GM19239 (cell line): Measurements from ENCODE around the gene APOBR.
"Not testable (repeated sequence)": the region's sequence is repeated elsewhere in the genome, so short reads cannot be mapped to it uniquely, and the experiment has no call there.

ENCODE experiments used
- DNase-seq: peaks from one replicate; pipeline ENCODE4 v3.0.0; 2011; ENCODE audit warnings: low spot score; ENCODE audit not compliant: insufficient read length
- FAIRE-seq: peaks from 2 replicates; lab custom pipeline; 2011; peaks lifted over from hg19 to GRCh38; lab: Jason Lieb, UNC

The APOBR gene, protein sequence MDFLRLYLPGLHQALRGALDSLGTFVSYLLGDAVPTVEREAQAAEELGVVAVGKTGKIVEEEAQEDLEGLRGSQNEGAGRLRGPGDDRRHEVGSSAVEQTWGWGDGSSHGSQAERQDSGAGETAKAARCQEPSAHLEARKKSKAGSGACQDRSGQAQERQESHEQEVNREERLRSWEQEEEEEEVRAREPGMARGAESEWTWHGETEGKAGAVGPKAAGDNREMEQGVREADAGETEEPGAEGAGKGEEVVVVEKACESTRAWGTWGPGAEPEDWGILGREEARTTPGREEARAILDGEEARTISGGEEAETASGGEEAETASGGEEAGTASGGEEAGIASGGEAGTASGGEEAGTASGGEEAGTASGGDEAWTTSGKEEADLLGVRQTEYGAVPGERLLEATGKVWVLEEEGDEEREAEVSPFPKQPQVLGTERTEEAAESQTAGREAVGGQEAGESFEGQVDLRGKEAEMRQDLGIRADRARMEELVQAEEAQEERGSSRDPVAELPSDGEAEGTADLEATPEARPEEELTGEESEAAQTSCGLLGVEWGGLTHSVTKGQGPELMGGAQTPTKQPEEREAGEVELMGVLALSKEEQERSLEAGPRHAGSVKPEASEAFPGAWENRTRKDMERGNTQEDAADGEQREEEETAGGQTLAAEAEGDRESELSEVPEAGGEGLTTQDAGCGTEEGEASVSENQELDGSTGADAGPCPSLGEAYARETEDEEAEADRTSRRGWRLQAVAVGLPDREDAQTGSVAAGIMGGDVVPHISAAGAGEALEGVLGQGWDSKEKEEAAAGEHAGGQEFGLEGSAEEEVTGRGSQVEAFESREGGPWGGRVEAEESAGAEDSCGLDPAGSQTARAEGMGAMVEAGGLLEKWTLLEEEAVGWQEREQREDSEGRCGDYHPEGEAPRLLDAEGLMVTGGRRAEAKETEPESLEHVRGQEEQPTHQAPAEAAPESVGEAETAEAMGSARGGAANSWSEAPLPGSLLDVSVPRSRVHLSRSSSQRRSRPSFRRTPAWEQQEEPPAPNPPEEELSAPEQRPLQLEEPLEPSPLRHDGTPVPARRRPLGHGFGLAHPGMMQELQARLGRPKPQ

DNA sequence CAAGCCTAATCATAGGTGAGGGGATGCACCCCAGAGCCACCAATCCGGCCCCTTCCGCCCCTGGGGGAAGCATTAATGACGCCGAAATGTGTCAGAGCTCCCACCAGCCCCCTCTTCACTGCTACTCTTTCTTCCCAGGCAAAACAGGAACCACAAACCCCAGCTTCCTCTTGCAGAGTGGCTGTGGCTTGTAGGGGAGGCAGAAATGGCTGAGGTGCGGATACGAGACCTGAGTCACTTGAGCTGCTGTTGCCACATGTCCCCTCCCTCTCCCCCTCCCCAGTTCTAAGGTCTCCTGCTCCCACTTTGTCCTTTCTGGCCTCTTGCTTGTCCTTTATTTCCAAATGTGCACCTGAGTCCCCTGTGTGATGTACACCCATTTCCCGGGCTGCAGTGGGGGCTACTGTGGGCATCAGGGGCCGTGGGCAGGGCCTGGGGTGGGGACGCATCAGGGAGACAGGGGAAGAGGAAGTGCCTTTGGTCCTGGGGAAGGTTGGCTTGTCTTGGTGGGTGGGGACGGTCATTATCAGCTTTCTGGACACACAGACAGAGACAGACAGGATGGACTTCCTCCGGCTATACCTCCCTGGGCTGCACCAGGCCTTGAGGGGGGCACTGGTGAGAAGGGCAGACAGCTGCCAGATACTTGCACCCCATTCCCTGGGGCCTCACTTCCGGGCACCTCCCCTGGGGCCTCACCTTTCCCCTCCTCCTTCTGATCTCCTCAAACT is at the start of gene APOBR:
TSS of gene APOBR (plus strand) at position 523 of the 731 bp plus-strand sequence. CDS start at position 562, 39 bp downstream.
- peak; percentile 77 for DNase-seq
- FAIRE-seq, result peak; percentile 88

DNA sequence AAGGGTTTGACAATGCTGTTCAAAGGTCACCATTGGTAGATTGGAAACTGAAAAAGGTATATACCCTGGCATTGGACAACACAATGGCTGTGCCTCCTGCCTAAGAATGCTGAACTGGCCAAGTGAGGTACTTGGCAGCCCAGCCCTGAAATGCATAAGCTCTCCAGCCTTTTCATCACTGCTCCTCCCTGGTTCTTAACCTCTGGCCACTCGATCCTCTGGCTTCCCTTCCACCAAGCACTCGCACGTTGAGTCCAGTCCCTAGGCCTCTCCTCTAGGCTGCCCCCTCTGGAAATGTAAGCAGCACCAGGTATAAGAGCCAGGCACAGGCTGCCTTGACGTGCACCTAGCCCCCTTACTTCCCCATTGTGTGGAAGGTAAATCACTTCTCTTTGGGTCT is 48.1 kb upstream of the APOBR start:
- not testable (repeated sequence) for FAIRE-seq

DNA sequence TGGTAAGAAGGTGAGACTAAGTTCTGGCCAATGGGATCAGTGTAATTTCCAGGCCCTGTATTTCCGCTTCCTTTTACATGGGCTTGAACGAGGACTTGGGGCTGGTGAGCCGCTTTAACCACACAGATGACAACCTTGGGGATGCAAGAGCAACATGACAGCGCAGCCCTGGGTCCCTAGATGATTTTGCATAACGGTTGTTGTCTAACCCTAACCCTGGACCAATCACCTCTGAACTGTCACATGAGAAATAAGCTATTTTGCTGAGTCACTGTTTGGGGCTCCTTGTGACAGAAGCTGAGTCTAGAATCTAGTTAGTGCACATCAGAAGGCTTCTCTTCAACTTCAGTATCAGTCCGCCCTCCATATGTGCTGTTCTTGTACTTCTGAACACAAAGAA is 47.4 kb upstream of the APOBR start:
- not testable (repeated sequence) for FAIRE-seq, DNase-seq

More for the DNA sequence above, 48.1 kb upstream of the APOBR start:
- not testable (repeated sequence) for DNase-seq

DNA sequence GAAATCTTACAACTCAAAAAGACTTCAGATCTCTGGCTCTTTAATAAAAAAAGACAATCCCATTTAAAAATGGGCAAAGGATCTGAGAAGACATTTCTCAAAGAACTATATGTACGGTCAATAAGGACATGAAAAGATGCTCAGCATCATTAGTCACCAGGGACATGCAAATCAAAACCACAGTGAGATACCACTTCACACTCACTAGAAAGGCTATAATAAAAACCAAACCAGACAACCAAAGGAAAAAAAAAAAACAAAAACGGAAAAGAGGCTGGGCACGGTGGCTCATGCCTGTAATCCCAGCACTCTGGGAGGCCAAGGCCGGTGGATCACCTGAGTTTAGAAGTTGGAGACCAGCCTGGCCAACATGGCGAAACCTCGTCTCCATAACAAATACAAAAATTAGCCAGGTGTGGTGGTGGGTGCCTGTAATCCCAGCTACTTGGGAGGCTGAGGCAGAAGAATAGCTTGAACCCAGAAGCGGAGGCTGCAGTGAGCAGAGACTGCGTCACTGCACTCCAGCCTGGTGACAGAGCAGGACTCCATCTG is 20.7 kb upstream of the APOBR start:
- DNase-seq (no peak), FAIRE-seq (no peak)

DNA sequence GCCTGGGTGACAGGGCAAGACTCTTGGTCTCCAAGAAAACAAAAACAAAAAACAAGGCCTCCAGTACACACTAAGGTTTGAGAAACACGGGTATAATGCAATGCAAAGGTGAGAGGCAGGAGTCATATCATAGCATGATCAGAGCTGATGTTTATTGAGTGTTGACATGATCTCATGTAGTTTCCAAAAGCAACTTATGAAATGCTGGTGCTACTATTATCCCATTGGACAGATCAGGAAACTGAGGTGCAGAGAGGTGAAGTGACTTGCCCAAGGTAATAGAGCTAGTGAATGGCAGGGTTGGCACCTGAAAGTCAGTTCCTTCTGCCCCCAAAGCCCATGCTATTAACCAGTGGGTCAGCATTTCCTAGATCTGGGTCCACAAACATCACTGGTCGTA is 19.2 kb upstream of the APOBR start:
- no peak for FAIRE-seq
- DNase-seq, result no peak

DNA sequence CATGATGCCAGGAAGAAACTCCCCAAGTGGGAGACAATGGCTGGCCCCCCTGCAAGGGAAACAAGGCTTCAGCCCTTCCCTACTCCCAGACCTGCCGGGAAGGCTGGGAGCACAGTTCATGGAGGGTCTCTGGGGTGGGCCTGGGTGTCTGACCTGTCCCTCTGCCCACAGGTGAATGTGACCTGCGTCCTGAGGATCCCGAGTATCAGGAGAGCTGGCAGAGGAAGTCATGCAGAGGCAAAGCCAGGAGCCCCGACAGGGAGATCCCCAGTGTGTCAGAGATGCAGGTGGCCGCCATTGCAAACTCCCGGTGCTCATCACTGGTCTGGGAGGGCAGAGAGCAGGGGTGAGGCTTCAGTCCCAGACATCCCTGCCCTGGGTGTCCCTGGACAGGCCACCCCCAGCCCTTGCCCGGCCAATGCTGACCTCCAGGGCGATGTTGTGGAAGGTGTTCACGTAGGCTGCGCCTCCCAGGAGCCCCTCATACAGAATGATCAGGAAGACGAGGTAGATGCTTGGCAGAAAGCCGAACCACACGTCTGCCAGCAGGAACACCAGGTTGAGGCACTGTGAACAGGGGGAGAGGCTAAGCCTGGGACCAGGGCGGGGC is 17.0 kb upstream of the APOBR start:
- FAIRE-seq (no peak), DNase-seq (no peak)

DNA sequence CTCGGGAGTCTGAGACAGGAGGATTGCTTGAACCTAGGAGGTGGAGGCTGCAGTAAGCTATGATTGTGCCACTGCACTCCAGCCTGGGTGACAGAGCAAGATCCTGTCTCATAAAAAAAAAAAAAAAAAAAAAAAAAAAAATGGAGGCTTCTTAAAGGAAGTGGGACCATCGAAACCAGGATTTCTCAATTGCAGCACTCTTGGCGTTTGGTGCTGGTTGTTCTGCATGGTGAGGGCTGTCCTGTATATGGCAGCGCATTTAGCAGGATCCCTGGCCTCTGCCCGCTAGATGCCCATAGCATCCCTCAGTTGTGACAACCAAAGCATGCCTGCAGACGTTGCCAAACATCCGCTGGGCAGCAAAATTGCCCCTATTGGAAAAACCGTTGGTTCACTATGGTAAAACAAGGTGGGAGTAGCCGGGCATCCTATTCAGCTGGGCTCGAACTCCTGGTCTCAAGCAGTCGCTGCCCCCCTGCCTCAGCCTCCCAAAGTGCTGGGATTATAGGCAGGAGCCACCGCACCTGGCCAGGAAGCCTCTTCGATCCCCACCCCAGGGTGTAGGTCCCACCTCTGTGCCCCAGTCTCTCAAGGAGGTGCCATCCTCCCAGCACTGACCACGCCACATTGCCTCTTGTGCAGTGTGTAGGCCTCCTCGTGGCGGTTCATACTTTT is 15.8 kb upstream of the APOBR start:
- FAIRE-seq (no peak), DNase-seq (no peak)

DNA sequence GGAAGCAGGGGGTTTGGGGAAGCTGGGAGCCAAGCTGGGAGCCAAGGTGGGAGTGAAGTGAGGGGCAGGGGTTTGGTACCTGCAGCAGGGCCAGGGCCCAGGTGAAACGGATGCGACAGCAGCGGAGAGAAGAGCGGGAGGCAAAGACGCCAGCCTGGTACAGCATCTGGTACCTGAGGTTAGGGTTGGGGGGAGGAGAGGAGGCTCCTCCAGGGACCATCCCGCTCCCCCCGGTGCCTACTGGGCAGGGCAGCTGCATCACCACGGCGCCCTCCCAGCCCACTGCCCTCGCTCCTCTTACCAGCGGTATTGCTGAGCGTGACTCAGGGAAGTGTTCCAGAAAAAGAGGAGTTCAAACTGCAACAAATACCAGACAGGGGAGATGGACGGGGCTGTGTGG is 12.4 kb upstream of the APOBR start:
- DNase-seq (no peak), FAIRE-seq (no peak)

DNA sequence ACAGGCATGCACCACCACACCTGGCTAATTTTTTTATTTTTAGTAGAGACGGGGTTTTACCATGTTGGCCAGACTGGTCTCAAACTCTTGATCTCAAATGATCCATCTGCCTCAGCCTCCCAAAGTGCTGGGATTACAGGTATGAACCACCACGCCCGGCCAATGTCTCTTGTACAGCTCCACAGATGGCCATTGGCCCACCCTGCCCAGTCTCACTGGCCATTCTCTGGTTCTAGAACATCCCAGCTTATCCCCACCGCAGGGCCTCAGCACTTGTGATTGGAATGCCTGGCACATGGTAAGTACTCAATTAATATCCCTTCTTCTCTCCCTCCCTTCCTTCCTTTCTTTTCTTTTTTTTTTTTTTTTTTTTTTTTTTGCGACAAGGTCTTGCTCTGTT is 11.1 kb upstream of the APOBR start:
- not testable (repeated sequence) for DNase-seq, FAIRE-seq

DNA sequence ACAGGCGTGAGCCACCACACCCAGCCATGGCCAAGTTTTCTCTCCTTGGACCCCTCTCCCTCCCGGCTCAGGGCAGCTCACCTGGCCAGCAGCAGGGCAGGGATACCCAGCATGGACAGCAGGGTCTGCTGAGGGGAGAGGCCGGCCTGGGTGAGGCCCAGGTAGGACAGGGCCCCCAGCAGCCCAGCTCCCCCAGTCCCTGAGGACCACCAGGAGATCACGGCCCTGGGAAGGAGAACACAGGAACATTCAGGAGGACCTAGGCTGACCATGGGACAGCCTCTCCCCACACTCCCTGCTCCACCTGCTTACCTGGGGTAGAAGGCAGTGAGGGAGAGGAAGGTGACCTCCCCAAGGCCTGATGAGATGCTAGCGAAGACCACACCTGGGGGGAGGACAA is 8.2 kb upstream of the APOBR start:
- no peak for FAIRE-seq
- no peak for DNase-seq

DNA sequence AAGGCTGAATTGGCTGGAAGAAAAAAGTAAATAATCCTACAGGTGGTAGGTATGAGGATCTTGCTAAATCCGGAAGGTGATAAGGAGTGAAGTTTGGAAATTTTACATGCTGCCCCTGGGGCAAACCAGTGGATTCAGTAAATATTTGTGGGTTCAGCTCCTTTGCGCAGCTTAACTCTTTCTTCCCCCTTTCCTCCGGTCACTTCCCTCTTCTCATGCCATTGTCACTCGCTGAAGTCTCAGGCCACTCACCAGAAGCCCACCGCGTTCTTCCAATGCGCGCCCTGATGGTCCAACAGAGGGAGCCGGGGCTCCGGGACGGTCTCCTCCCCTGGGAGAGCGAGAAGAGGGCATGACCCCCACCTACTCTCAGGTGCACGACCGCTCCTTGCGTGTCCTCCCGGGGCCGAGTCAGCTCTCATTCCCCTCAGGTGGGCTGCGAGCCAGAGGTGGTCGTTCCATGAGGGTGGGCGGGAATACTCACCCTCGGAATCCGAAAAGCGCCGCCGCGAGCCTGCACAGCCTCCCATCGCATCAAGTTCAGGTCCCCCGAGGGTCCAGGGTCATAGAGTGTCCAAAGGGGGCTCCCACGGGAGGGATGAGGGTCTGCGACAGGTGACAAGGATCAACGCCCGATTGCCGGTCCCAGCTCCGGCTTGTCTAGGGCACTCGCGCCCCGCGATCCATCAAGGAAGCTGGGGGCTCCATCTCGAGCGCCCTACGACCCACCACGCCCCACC is 3.0 kb upstream of the APOBR start:
- DNase-seq, result no peak
- no peak for FAIRE-seq

DNA sequence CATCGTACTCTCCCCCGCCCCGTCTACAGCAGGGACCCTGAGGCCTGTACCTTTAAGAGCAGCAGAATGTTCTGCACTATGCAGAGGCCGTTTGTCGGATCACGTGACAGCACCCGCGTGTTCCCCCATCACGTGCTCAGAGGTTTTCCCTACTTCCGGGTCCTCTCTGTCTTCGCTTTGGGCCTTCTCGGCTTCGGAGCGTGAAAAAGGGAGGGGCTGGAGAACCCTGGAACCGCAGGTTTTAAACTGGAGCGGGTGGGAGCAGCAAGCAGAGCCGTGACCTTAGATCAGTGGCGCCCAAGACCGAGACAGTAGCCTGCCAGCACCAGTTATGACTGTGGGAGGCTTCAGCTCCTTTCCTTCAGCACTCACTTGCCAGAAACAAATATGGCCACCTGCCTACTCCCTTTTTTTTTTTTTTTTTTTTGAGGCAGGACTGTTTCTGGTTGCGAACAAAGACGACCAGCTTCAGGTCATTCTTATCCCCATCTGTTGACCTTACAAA is 2.4 kb upstream of the APOBR start, which contains the start of gene CLN3:
TSS of gene CLN3 (minus strand) at position 105 of the 505 bp plus-strand sequence. CDS start 315 bp downstream, outside the sequence.
- peak; percentile 99 for FAIRE-seq

DNA sequence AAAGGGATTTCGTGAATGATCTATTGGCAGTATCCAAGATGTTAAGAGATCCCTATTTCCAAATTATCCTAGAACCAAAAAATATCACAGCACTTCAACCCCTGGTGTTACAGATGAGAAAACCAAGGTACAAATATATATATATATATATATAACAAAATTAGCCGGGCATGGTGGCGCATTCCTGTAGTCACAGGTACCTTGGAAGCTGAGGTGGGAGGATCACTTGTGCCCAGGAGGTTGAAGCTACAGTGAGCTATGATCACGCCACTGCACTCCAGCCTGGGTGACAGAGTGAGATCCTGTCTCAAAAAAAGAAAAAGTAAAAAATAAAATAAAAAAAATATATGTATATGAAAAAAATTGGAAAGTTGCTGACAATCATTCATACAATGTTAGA is 1.9 kb upstream of the APOBR start:
- FAIRE-seq, result no peak
- DNase-seq, result no peak

More for the DNA sequence above, 2.4 kb upstream of the APOBR start, which contains the start of gene CLN3:
- peak; percentile 86 for DNase-seq

DNA sequence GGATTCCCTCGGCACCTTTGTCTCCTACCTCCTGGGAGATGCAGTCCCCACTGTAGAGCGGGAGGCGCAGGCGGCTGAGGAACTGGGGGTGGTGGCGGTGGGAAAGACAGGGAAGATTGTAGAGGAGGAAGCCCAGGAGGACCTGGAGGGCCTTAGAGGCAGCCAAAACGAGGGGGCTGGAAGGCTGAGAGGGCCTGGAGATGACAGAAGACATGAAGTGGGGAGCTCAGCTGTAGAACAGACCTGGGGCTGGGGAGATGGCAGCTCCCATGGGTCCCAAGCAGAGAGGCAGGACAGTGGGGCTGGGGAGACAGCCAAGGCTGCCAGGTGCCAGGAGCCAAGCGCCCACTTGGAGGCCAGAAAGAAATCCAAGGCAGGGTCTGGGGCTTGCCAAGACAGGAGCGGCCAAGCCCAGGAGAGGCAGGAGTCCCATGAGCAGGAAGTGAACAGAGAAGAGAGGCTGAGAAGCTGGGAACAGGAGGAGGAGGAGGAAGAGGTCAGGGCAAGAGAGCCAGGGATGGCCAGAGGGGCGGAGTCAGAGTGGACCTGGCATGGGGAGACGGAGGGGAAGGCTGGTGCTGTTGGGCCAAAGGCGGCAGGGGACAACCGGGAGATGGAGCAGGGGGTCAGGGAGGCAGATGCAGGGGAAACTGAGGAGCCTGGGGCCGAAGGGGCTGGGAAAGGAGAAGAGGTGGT is 803 bp downstream of the APOBR start:
- no peak for FAIRE-seq
- no peak for DNase-seq

DNA sequence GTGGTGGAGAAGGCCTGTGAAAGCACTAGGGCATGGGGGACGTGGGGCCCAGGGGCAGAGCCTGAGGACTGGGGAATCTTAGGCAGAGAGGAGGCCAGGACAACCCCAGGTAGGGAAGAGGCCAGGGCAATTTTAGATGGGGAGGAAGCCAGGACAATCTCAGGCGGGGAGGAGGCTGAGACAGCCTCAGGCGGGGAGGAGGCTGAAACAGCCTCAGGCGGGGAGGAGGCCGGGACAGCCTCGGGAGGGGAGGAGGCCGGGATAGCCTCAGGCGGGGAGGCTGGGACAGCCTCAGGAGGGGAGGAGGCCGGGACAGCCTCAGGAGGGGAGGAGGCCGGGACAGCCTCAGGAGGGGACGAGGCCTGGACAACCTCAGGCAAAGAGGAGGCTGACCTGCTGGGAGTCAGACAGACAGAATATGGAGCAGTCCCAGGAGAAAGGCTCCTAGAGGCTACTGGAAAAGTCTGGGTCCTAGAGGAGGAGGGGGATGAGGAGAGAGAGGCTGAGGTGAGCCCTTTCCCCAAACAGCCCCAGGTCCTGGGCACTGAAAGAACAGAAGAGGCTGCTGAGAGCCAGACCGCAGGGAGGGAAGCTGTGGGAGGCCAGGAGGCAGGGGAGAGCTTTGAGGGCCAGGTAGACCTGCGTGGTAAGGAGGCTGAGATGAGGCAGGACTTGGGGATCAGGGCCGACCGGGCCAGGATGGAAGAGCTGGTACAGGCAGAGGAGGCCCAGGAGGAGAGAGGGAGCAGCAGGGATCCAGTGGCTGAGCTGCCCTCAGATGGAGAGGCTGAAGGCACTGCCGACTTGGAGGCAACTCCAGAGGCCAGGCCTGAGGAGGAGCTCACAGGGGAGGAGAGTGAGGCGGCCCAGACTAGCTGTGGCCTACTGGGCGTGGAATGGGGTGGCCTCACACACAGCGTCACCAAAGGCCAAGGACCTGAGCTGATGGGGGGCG is 1.6 kb downstream of the APOBR start:
- no peak for DNase-seq
- FAIRE-seq, result no peak

DNA sequence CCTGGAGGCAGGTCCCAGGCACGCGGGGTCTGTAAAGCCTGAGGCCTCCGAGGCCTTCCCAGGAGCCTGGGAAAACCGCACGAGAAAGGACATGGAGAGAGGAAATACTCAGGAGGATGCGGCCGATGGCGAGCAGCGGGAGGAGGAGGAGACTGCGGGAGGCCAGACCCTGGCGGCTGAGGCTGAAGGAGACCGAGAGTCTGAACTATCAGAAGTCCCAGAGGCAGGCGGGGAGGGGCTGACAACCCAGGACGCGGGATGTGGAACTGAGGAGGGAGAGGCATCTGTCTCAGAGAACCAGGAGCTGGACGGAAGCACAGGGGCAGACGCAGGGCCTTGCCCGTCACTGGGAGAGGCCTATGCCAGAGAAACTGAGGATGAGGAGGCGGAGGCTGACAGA is 2.4 kb downstream of the APOBR start:
- FAIRE-seq, result no peak

More for the DNA sequence above, 2.4 kb downstream of the APOBR start:
- DNase-seq, result no peak
